Spleen (tissue), 11 donors: ENCODE results near the gene THSD4. TPM values are rescaled to one million over a fixed set of nuclear protein-coding genes. Genes with fewer than 3 reads are reported as not detected.
"Not testable (repeated sequence)": the region's sequence is repeated elsewhere in the genome, so short reads cannot be mapped to it uniquely, and the experiment has no call there.

Experiments used
- DNase-seq: peaks from one replicate; pipeline ENCODE4 v3.0.0-alpha.2; 2020
- H3K27ac ChIP-seq, 8 donors: fragments of 200-600 bp; sonication (generic) in 7 of 8; 1 replicate in 4 of 8; 2 replicates in 4 of 8; pipeline versions ENCODE4 v1.5.0 to v1.8.0; 2016 to 2021; ENCODE audit warnings: inconsistent platforms in 4 of 8, mild to moderate bottlenecking in 4 of 8, moderate library complexity in 1 of 8
- H3K27me3 ChIP-seq, 7 donors: fragments of 200-600 bp; sonication (generic) in 6 of 7; replicated peaks in 1 of 7; 1 replicate in 4 of 7; 2 replicates in 3 of 7; pipeline versions ENCODE4 v1.5.0 to v1.8.0; 2016 to 2021; ENCODE audit warnings: inconsistent platforms in 3 of 7, mild to moderate bottlenecking in 1 of 7
- H3K36me3 ChIP-seq, 6 donors: fragments of 200-600 bp; sonication (generic) in 5 of 6; 1 replicate in 4 of 6; 2 replicates in 2 of 6; pipeline versions ENCODE4 v1.5.0 to v1.8.0; 2016 to 2021; ENCODE audit warnings: inconsistent platforms in 2 of 6
- H3K4me1 ChIP-seq, 6 donors: fragments of 200-600 bp; sonication (generic) in 5 of 6; 1 replicate in 3 of 6; 2 replicates in 3 of 6; pipeline versions ENCODE4 v1.5.0 to v1.8.0; 2016 to 2021; ENCODE audit warnings: inconsistent platforms in 3 of 6
- H3K4me3 ChIP-seq, 8 donors: fragments of 200-600 bp; sonication (generic) in 7 of 8; 1 replicate in 4 of 8; 2 replicates in 4 of 8; pipeline versions ENCODE4 v1.5.0 to v1.8.0; 2016 to 2021; ENCODE audit warnings: inconsistent platforms in 4 of 8, mild to moderate bottlenecking in 4 of 8, moderate library complexity in 2 of 8
- H3K9me3 ChIP-seq, 8 donors: fragments of 200-600 bp; sonication (generic) in 7 of 8; 1 replicate in 4 of 8; 2 replicates in 4 of 8; pipeline versions ENCODE4 v1.5.0 to v1.8.0; 2016 to 2021; ENCODE audit warnings: inconsistent platforms in 4 of 8
- POLR2A ChIP-seq, 3 donors: fragments of 450-650 bp; IDR thresholded peaks; one replicate each; pipeline ENCODE4 v1.5.1; 2017; ENCODE audit warnings: antibody characterized with exemption in 3 of 3, mild to moderate bottlenecking in 1 of 3
- POLR2AphosphoS5 ChIP-seq, 3 donors: sonication (generic); formaldehyde crosslinking; IDR thresholded peaks; one replicate each; pipeline ENCODE4 v1.5.1; 2017; ENCODE audit warnings: antibody characterized with exemption in 3 of 3
- WGBS, 5 donors: extraction: QIAGEN DNeasy Blood & Tissue Kit in 3 of 5; methylation state at CpG; one replicate each; pipeline versions ENCODE4 v1.1.5 to v1.1.7; 2013 to 2018; 5-methylcytosine and 5-hydroxymethylcytosine counted together
- intact Hi-C: fragments of 100-400 bp; cut with DNase I; formaldehyde crosslinking; loops from one replicate; pipeline ENCODE4 v1.15.0; 2023; ENCODE audit warnings: low total_unique reads
- polyA plus RNA-seq, 3 donors: library from polyadenylated mRNA; stranded (reverse); fragments of 200-250 nt; gene quantifications; one replicate each; pipeline ENCODE4 v1.2.1, GENCODE V29; 2013
- total RNA-seq, 7 donors: library from RNA; depleted of rRNA in 3 of 7; stranded (reverse); fragments of >200 nt in 3 of 7; fragmentation: NEBNext Ultra II Directional in 4 of 7; extraction: Animal tissue kit (Norgen Biotek cat#: 25700) in 4 of 7; gene quantifications; one replicate each; pipeline versions ENCODE4 v1.1.0 to v1.2.1, GENCODE V29; 2016 to 2021
- TF ChIP-seq, protein P1 (sequence below), 11 experiments: fragments of 200-600 bp in 7 of 11; fragments of 450-650 bp in 4 of 11; sonication (generic) in 4 of 11; IDR thresholded peaks in 8 of 11; conservative IDR thresholded peaks in 3 of 11; 1 replicate in 7 of 11; 2 replicates in 4 of 11; pipeline versions ENCODE4 v1.4.0 to v1.8.0; 2016 to 2021; ENCODE audit warnings: antibody characterized with exemption in 11 of 11, inconsistent platforms in 4 of 11, mild to moderate bottlenecking in 1 of 11
- donor health status: healthy with polysubstance abuse.
- donor health status: DM: no; HTN: no; CAD: no; lungs with moderate emphysema.
- donor health status: DM: no; HTN: no; CAD: no.
- donor health status: Bipolar disorder and iron deficiency.
- donor health status: healthy.
- donor health status: DM: no; HTN: no; CAD: no.
- donor health status: DM: yes; HTN: yes; CAD: no.

Gene THSD4
- total and polyA plus RNA-seq, 10 donors: 0.29 to 11.3 (median 3.4) TPM

DNA sequence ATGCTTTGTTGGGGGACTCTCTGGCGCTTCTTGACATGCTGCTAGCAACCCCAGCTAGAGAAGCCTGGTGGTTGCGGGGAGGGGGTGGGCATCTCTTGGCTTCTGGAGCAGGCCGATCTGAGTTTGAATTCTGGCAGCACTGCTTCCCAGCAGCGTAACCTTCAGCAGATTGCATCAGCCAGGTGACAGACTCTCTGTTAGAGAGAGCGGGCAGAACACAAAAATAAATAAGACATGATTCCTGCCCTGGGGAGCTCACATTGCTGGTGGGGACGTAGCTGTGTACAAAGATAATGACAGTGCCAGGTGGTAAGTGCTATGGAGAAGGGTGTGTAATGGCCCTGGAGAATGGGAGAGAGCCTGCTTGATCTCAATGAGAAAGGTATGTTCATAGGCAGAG, 87.4 kb downstream of the THSD4 start:
- no peak for DNase-seq
- WGBS, 5 donors: 85 to 93% (median 92%) methylated on average over 6 of the region's 6 CpGs
- no peaks in the 10 kb centered on the region for H3K27me3 ChIP-seq
- H3K9me3 ChIP-seq: no peaks in the 10 kb centered on the region
- no peaks in the 10 kb centered on the region for H3K4me1 ChIP-seq
- no peak overlapping the region for H3K4me3 ChIP-seq
- H3K36me3 ChIP-seq: no peaks in the 10 kb centered on the region
- intact Hi-C loops: no loop called here
- H3K27ac ChIP-seq: no peak overlapping the region
- TF ChIP-seq POLR2A (IDR thresholded peaks at IDR 0.05) (no peak), POLR2AphosphoS5 (IDR thresholded peaks at IDR 0.05) (no peak)
- TF ChIP-seq, protein P1, sequence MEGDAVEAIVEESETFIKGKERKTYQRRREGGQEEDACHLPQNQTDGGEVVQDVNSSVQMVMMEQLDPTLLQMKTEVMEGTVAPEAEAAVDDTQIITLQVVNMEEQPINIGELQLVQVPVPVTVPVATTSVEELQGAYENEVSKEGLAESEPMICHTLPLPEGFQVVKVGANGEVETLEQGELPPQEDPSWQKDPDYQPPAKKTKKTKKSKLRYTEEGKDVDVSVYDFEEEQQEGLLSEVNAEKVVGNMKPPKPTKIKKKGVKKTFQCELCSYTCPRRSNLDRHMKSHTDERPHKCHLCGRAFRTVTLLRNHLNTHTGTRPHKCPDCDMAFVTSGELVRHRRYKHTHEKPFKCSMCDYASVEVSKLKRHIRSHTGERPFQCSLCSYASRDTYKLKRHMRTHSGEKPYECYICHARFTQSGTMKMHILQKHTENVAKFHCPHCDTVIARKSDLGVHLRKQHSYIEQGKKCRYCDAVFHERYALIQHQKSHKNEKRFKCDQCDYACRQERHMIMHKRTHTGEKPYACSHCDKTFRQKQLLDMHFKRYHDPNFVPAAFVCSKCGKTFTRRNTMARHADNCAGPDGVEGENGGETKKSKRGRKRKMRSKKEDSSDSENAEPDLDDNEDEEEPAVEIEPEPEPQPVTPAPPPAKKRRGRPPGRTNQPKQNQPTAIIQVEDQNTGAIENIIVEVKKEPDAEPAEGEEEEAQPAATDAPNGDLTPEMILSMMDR (IDR thresholded peaks at IDR 0.05 in 8 of 11, conservative IDR thresholded peaks at IDR 0.05 in 3 of 11): no peak

DNA sequence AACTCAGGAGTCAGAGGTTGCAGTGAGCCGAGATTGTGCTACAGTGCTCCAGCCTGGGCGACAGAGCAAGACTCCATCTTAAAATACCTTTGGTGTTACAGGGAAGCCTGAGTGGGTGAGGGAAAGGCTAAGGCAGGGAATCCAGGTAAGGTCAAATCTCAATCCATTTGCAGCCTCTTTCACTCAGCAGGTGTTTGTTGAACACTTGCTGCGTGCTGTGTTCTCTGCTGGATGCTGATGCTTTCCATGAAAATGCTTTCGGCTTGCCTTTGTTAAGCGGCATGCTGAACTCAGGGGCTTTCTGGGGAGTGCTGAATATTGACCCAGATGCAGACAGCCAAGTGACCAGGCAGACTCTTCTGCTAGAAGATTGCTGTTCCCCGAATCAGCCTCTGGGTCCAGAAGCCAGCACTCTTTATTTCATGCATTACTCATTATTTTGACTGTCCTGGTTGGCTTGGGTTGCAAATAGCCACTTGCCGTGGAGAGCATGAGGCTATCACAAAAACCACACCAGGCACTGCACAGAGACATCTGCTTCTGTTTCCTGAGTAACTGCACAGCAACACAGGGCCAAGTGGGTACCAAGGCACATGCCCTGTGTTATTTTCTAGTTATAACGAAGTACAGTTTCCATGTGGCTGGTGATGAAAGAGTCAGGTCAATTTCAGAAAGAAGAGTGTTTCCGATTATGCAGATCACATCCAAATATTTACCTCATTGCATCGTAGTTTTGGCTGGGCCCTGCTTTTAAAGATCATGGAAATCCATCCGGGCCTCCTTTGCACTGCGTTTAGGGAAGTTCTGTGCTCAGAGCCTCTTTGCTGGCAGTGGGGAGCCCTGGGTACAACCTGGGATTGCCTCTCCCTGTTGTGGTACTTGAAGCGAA, 88.6 kb downstream of the THSD4 start:
- 61 to 70% (median 65%) methylated on average over 13 of the region's 13 CpGs for WGBS, 5 donors
- H3K9me3 ChIP-seq: no peaks in the 10 kb centered on the region
- TF ChIP-seq POLR2AphosphoS5 (IDR thresholded peaks at IDR 0.05) (no peak), POLR2A (IDR thresholded peaks at IDR 0.05) (no peak)
- TF ChIP-seq, protein P1 (IDR thresholded peaks at IDR 0.05 in 8 of 11, conservative IDR thresholded peaks at IDR 0.05 in 3 of 11): no peak
- no peak for DNase-seq
- intact Hi-C loops: no loop called here
- H3K4me3 ChIP-seq: no peak overlapping the region
- H3K27ac ChIP-seq: no peak overlapping the region
- H3K4me1 ChIP-seq: no peaks in the 10 kb centered on the region
- H3K36me3 ChIP-seq: no peaks in the 10 kb centered on the region
- no peaks in the 10 kb centered on the region for H3K27me3 ChIP-seq

DNA sequence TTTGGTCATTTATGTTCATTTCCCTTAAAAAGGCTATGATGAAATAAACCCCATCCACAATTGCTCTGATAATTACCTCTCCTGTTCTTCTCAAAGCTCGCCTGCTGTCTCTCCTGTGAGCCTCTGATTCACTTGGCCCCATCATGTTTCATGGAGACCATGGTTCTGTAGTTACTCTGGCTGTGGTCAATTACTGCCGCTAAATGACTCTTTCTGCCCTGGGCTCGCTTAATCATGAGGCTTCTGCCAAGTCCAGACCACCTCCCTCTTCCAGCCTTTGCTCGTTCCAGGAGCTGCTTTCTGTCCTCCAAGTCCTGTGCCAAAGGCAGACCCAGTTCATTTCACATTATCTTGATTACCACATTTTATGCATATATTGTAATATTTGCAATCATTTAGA, 91.9 kb downstream of the THSD4 start:
- 81 to 85% (median 84%) methylated on average over 4 of the region's 4 CpGs for WGBS, 5 donors
- H3K4me3 ChIP-seq: no peak overlapping the region
- H3K27ac ChIP-seq: no peak overlapping the region
- no peaks in the 10 kb centered on the region for H3K4me1 ChIP-seq
- no peaks in the 10 kb centered on the region for H3K9me3 ChIP-seq
- DNase-seq: no peak
- intact Hi-C loops: no loop called here
- no peaks in the 10 kb centered on the region for H3K27me3 ChIP-seq
- TF ChIP-seq POLR2AphosphoS5 (IDR thresholded peaks at IDR 0.05) (no peak), POLR2A (IDR thresholded peaks at IDR 0.05) (no peak)
- TF ChIP-seq, protein P1 (IDR thresholded peaks at IDR 0.05 in 8 of 11, conservative IDR thresholded peaks at IDR 0.05 in 3 of 11): no peak
- no peaks in the 10 kb centered on the region for H3K36me3 ChIP-seq

DNA sequence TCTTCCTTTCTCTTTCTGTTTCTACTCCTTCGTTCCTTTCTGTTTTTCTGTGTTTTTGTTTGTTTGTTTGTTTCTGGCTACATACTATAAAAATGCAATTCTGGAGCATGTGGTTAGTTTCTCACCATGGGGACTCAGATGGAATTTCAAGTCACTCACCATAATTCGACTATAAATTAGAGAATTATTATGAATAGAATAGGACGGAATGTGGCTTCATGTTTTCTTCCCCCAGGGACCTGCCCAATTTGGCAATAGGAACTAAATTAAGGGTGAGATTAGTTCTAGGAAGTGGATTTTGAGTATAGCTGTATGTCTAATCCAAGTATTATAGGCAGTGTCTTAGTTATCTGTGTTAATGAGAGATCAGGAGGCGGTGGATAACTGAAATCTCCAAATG, 96.9 kb downstream of the THSD4 start:
- Histone ChIP-seq H3K4me3 (no peak overlapping the region), H3K4me1 (no peaks in the 10 kb centered on the region), H3K9me3 (no peaks in the 10 kb centered on the region), H3K27ac (no peak overlapping the region), H3K36me3 (no peaks in the 10 kb centered on the region), H3K27me3 (peaks cover 0 to 25% (median 7%) of the 10 kb centered on the region in 7 donors)
- TF ChIP-seq POLR2A (IDR thresholded peaks at IDR 0.05) (no peak), POLR2AphosphoS5 (IDR thresholded peaks at IDR 0.05) (no peak)
- TF ChIP-seq, protein P1 (IDR thresholded peaks at IDR 0.05 in 8 of 11, conservative IDR thresholded peaks at IDR 0.05 in 3 of 11): no peak
- DNase-seq: no peak
- WGBS, 5 donors: 79 to 89% (median 81%) methylated on average over 4 of the region's 4 CpGs
- intact Hi-C loops: no loop called here

DNA sequence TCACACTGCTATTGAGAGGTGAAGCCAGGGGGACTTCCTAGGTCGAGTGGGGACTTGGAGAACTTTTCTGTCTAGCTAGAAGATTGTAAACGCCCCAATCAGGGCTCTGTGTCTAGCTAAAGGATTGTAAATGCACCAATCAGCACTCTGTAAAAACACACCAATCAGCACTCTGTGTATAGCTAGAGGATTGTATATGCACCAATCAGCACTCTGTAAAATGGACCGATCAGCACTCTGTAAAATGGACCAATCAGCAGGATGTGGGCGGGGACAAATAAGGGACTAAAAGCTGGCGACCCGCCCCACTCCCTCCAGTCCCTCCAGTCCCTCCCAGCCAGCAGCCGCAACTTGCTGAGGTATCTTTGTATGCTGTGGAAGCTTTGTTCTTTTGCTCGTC, 98.7 kb downstream of the THSD4 start:
- WGBS, 5 donors: 85 to 93% (median 87%) methylated on average over 8 of the region's 8 CpGs
- H3K27me3 ChIP-seq: peaks cover 0 to 25% (median 7%) of the 10 kb centered on the region in 7 donors
- H3K4me1 ChIP-seq, H3K9me3 ChIP-seq, H3K27ac ChIP-seq, intact Hi-C loops, DNase-seq, H3K4me3 ChIP-seq, H3K36me3 ChIP-seq: not testable (repeated sequence)
